K562 (cell line): ENCODE measurements around the gene ELOF1. TPM values are rescaled to one million over a fixed set of nuclear protein-coding genes. Genes with fewer than 3 reads are reported as not detected.
A peak's percentile ranks its signal among the peaks of the same experiment; 100 is the strongest.

Experiments
- ATAC-seq: fragments of 200-7000 bp; cut with Tn5 transposase; 3 replicates; pipeline ENCODE4 v1.9.1; 2020; ENCODE audit warnings: moderate library complexity
- BruUV-seq: library from RNA; stranded (reverse); fragments of 400-500 nt; replicated peaks from 2 replicates; lab custom pipeline; 2021; lab: Mats Ljungman, UMichigan
- CTCF ChIA-PET: fragments of 300-600 bp; formaldehyde crosslinking; extraction: SDS; loops from one replicate; lab custom pipeline; 2021; ENCODE audit warnings: low intra/inter-chr PET ratio; lab: Yijun Ruan, JAX
- POLR2A ChIA-PET: fragments of 300-600, 350-650 bp; sonication (Branson Sonifier 250); formaldehyde crosslinking; extraction: SDS; loops from one replicate; lab custom pipeline; 2021; ENCODE audit warnings: antibody characterized with exemption, inconsistent platforms; lab: Yijun Ruan, JAX
- DNase-seq, 4 experiments: peaks; one replicate each; pipeline versions ENCODE4 v3.0.0 to v3.0.0-alpha.2; 2011 to 2018; ENCODE audit warnings: low spot score in 3 of 4, mixed read lengths in 3 of 4; ENCODE audit errors: extremely low read depth in 1 of 4
- FAIRE-seq: peaks from 2 replicates; lab custom pipeline; 2011; peaks lifted over from hg19 to GRCh38; lab: Jason Lieb, UNC
- H2AFZ ChIP-seq: 2 replicates; pipeline ENCODE4 v1.6.0; 2011; ENCODE audit warnings: low read depth, low read length, control low read depth, inconsistent platforms
- H3K27ac ChIP-seq: fragments of 200-600 bp; 3 replicates; pipeline ENCODE4 v1.8.0; 2011; ENCODE audit warnings: low read depth, mild to moderate bottlenecking, control low read depth, inconsistent platforms, low read length, moderate library complexity, mixed read lengths; ENCODE audit errors: extremely low read depth
- H3K27me3 ChIP-seq, 2 experiments: fragments of 300-600 bp in 1 of 2; 2 replicates in 1 of 2; 3 replicates in 1 of 2; pipeline versions ENCODE4 v1.6.0 to v1.8.0; 2011; ENCODE audit warnings: inconsistent platforms in 2 of 2, low read length in 2 of 2, mild to moderate bottlenecking in 1 of 2, mixed read lengths in 1 of 2, moderate library complexity in 1 of 2; ENCODE audit not compliant: control insufficient read depth in 2 of 2, insufficient read depth in 2 of 2
- H3K36me3 ChIP-seq: fragments of 300-600 bp; 3 replicates; pipeline ENCODE4 v1.8.0; 2011; ENCODE audit warnings: mild to moderate bottlenecking, low read length, inconsistent platforms; ENCODE audit not compliant: control insufficient read depth, insufficient read depth
- H3K4me1 ChIP-seq, 2 experiments: fragments of 200-600 bp in 1 of 2; replicated peaks in 1 of 2; 2 replicates in 1 of 2; 3 replicates in 1 of 2; pipeline versions ENCODE4 v1.5.1 to v1.8.0; 2011; ENCODE audit warnings: inconsistent platforms in 2 of 2, low read length in 2 of 2, mild to moderate bottlenecking in 1 of 2, mixed read lengths in 1 of 2, moderate library complexity in 1 of 2; ENCODE audit not compliant: control insufficient read depth in 2 of 2, insufficient read depth in 2 of 2
- H3K4me2 ChIP-seq: 2 replicates; pipeline ENCODE4 v1.6.1; 2011; ENCODE audit warnings: low read length, control low read depth, inconsistent platforms, mixed read lengths; ENCODE audit not compliant: insufficient read depth
- H3K4me3 ChIP-seq: fragments of 200-600 bp; sonication (generic), shearing (Covaris generic); 2 replicates; pipeline ENCODE4 v1.5.1; 2016; ENCODE audit warnings: control low read depth, inconsistent platforms
- H3K79me2 ChIP-seq: fragments of 200-600 bp; 3 replicates; pipeline ENCODE4 v1.8.0; 2011; ENCODE audit warnings: low read length, inconsistent platforms; ENCODE audit not compliant: control insufficient read depth, insufficient read depth
- H3K9ac ChIP-seq, 2 experiments: 2 replicates each; pipeline versions ENCODE4 v1.6.0 to v1.6.1; 2011; ENCODE audit warnings: low read depth in 2 of 2, low read length in 2 of 2, control low read depth in 1 of 2, inconsistent platforms in 1 of 2, mild to moderate bottlenecking in 1 of 2, mixed read lengths in 1 of 2; ENCODE audit not compliant: insufficient read depth in 1 of 2
- H3K9me1 ChIP-seq: one replicate; pipeline ENCODE4 v1.6.0; 2011; ENCODE audit warnings: inconsistent platforms, mild to moderate bottlenecking, low read length, moderate library complexity; ENCODE audit not compliant: control insufficient read depth, insufficient read depth
- H3K9me3 ChIP-seq: replicated peaks from 2 replicates; pipeline ENCODE4 v1.5.1; 2011; ENCODE audit warnings: low read depth, low read length, inconsistent platforms; ENCODE audit not compliant: control insufficient read depth, insufficient read depth
- H4K20me1 ChIP-seq: replicated peaks from 2 replicates; pipeline ENCODE4 v1.6.1; 2011; ENCODE audit warnings: low read length, inconsistent platforms, mixed read lengths; ENCODE audit not compliant: control insufficient read depth, insufficient read depth
- ADNP ChIP-seq: fragments of 200-800 bp; sonication (Bioruptor generic); IDR thresholded peaks from 2 replicates; pipeline ENCODE4 v1.6.1; 2016; ENCODE audit warnings: missing genetic modification characterization, missing compliant biosample characterization
- BCOR ChIP-seq: fragments of 450-650 bp; IDR thresholded peaks from 2 replicates; pipeline ENCODE4 v1.6.1; 2016
- C11orf30 ChIP-seq: fragments of 450-650 bp; IDR thresholded peaks from 2 replicates; pipeline ENCODE4 v1.6.1; 2016; ENCODE audit warnings: low read depth, mild to moderate bottlenecking
- CEBPB ChIP-seq: fragments of 450-650 bp; IDR thresholded peaks from 2 replicates; pipeline ENCODE4 v1.6.1; 2016; ENCODE audit warnings: missing genetic modification characterization, missing compliant biosample characterization
- CEBPG ChIP-seq, 3 experiments: fragments of 200-800 bp in 1 of 3; sonication (Bioruptor generic) in 1 of 3; sonication (generic) in 1 of 3; formaldehyde crosslinking in 1 of 3; IDR thresholded peaks in 2 of 3; conservative IDR thresholded peaks in 1 of 3; 2 replicates each; pipeline versions ENCODE4 v1.6.1 to v1.8.0; 2016 to 2022; ENCODE audit warnings: missing compliant biosample characterization in 2 of 3, missing genetic modification characterization in 2 of 3, mild to moderate bottlenecking in 1 of 3, missing genetic modification reagents in 1 of 3
- CHD4 ChIP-seq: fragments of 200-600 bp; sonication (generic); IDR thresholded peaks from 3 replicates; pipeline ENCODE4 v1.6.1; 2012; ENCODE audit warnings: low read depth, mild to moderate bottlenecking, mixed read lengths, low read length, inconsistent platforms; ENCODE audit not compliant: insufficient read depth, insufficient replicate concordance, poor library complexity, severe bottlenecking
- ESRRA ChIP-seq: fragments of 450-650 bp; IDR thresholded peaks from 2 replicates; pipeline ENCODE4 v1.6.1; 2014; ENCODE audit warnings: low read depth, mild to moderate bottlenecking, moderate library complexity, borderline replicate concordance
- KAT7 ChIP-seq: sonication (generic); formaldehyde crosslinking; IDR thresholded peaks from 2 replicates; pipeline ENCODE4 v1.8.0; 2022; ENCODE audit warnings: missing genetic modification reagents, mild to moderate bottlenecking, borderline replicate concordance
- KDM1A ChIP-seq, 2 experiments: fragments of 450-650 bp; IDR thresholded peaks; 2 replicates each; pipeline ENCODE4 v1.6.1; 2016; ENCODE audit warnings: mild to moderate bottlenecking in 2 of 2
- NCOA2 ChIP-seq, 2 experiments: fragments of 450-650 bp; IDR thresholded peaks; 2 replicates each; pipeline ENCODE4 v1.6.1; 2018; ENCODE audit warnings: mild to moderate bottlenecking in 2 of 2, moderate library complexity in 1 of 2; ENCODE audit not compliant: partially characterized antibody in 2 of 2
- RBM25 ChIP-seq: fragments of 200-400 bp; formaldehyde crosslinking; IDR thresholded peaks from 2 replicates; pipeline ENCODE4 v1.6.1; 2018; ENCODE audit warnings: low read length, low read depth, moderate library complexity; ENCODE audit not compliant: severe bottlenecking
- RBM39 ChIP-seq: fragments of 200-400 bp; formaldehyde crosslinking; optimal IDR thresholded peaks from 2 replicates; pipeline ENCODE3; 2018; ENCODE audit warnings: low read depth, low read length
- ZBTB2 ChIP-seq: fragments of 450-650 bp; IDR thresholded peaks from 2 replicates; pipeline ENCODE4 v1.6.1; 2016; ENCODE audit warnings: antibody characterized with exemption
- ZFX ChIP-seq: sonication (generic); formaldehyde crosslinking; IDR thresholded peaks from 2 replicates; pipeline ENCODE4 v1.8.0; 2022; ENCODE audit warnings: mild to moderate bottlenecking, missing genetic modification reagents, moderate library complexity
- WGBS: fragments of 100-300 bp; shearing (Covaris generic); methylation state at CpG from one replicate; pipeline ENCODE4 v1.1.6; 2016; ENCODE audit warnings: low coverage, mixed read lengths; ENCODE audit not compliant: insufficient coverage; ENCODE audit errors: missing lambda C conversion rate; 5-methylcytosine and 5-hydroxymethylcytosine counted together
- in situ Hi-C: fragments of 300-500 bp; cut with MboI; formaldehyde crosslinking; loops from 4 replicates; pipeline ENCODE4 v1.15.0; 2018; ENCODE audit warnings: inconsistent platforms, mixed read lengths
- intact Hi-C: fragments of 100-400 bp; cut with micrococcal nuclease; formaldehyde crosslinking; loops from 2 replicates; pipeline ENCODE4 v1.14.2; 2022
- polyA plus RNA-seq, 8 experiments: library from polyadenylated mRNA; depleted of rRNA in 4 of 8; stranded (reverse) in 5 of 8; unstranded in 3 of 8; fragments of >200 nt; fragmentation: Nextera tagmentation in 2 of 8; fragmentation: Illumina TruSeq in 1 of 8; extraction: Ambion mirVana in 2 of 8; extraction: Trizol in 1 of 8; gene quantifications; 2 replicates each; pipeline versions ENCODE4 v1.2.1 to v1.2.3, GENCODE V29; 2011 to 2014; ENCODE audit warnings: inconsistent platforms in 1 of 8, missing spikeins in 1 of 8
- total RNA-seq, 7 experiments: library from RNA; depleted of rRNA in 6 of 7; stranded (reverse); fragments of >200 nt in 6 of 7; fragmentation: Illumina TruSeq in 2 of 7; extraction: Trizol in 2 of 7; gene quantifications; 2 replicates each; pipeline versions ENCODE4 v1.2.1 to v1.2.3, GENCODE V29; 2011 to 2021; ENCODE audit warnings: low replicate concordance in 1 of 7
- TF ChIP-seq, protein P1 (sequence below): fragments of 450-650 bp; formaldehyde crosslinking; IDR thresholded peaks from 2 replicates; pipeline ENCODE4 v1.4.0; 2020; ENCODE audit warnings: mild to moderate bottlenecking, mixed read lengths
- TF ChIP-seq, protein P2 (sequence below), 2 experiments: fragments of 450-650 bp in 1 of 2; sonication (generic) in 1 of 2; formaldehyde crosslinking in 1 of 2; IDR thresholded peaks in 1 of 2; conservative IDR thresholded peaks in 1 of 2; 2 replicates each; pipeline versions ENCODE4 v1.6.1 to v1.8.1; 2016 to 2023; ENCODE audit warnings: mild to moderate bottlenecking in 2 of 2, moderate library complexity in 2 of 2, inconsistent platforms in 1 of 2, missing genetic modification reagents in 1 of 2

The ELOF1 gene
- total and polyA plus RNA-seq, 9 of the 15 experiments (the other 6 are each of a cell fraction or from before 2014, with no cell fraction given), result 16.7 to 147 (median 74.2) TPM

DNA sequence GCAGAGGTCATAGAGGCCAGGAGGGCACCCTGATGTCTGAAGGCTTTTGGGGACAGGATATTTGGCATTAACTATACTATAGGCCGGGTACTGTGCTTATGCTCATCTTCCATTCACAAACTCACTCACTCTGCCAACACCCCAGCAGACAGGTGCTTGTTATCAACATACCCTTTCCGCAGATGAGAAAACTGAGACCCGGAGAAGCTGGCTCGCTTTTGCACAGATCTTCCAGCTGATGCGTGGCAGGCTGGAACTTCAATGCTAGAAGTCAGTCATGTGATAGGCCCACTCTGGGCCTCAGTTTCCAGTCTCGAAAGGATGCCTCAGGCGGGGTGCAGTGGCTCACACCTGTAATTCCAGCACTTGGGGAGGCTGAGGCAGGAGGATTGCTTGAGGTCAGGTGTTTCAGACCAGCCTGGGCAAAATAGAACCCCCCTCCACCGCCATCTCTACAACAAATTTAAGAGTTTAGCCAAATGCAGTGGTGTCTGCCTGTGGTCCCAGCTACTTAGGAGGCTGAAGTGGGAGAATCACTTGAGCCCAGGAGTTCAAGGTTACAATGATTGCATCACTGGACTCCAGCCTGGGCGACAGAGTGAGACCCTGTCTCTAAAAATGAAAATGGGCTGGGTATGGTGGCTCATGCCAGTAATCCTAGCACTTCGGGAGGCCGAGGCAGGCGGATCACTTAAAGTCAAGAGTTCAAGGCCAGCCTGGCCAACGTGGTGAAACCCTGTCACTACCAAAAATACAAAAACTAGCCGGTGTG is 10.9 kb downstream of the ELOF1 start:
- WGBS, result 62% methylated on average over 14 of the region's 14 CpGs
- H3K9me1 ChIP-seq, result peaks cover 3% of the 10 kb centered on the region
- no peaks in the 10 kb centered on the region for H3K79me2 ChIP-seq
- in situ Hi-C loops, result no loop called here
- CTCF ChIA-PET, result interaction anchor here (0.6 kb wide), 1 partner anchor 146 kb away, joined by 3 read pairs; no protein-coding TSS in a partner anchor
- H3K9ac ChIP-seq, result 0 out of 4 replicates have a peak overlapping the region, but pooled peaks of 1 of the 2 experiments have one; percentile 55
- no peak for FAIRE-seq
- H3K9me3 ChIP-seq, result no peaks in the 10 kb centered on the region
- no peak for DNase-seq
- H3K27me3 ChIP-seq, result no peaks in the 10 kb centered on the region
- no peak for ATAC-seq
- no peak overlapping the region for H3K27ac ChIP-seq
- H4K20me1 ChIP-seq, result no peaks in the 10 kb centered on the region
- peaks cover 0 to 24% of the 10 kb centered on the region in 2 experiments; a peak in 2 of 5 replicates for H3K4me1 ChIP-seq
- H2AFZ ChIP-seq, result no peak overlapping the region
- POLR2A ChIA-PET, result interaction anchor here (0.7 kb wide), 2 partner anchors 8 to 462 kb away, joined by 3 read pairs; no protein-coding TSS in a partner anchor
- H3K4me2 ChIP-seq, result no peak overlapping the region
- no peak overlapping the region for H3K4me3 ChIP-seq
- intact Hi-C loops, result no loop called here
- H3K36me3 ChIP-seq, result peaks cover 14% of the 10 kb centered on the region; the same call in 1 of the 3 replicates
- no TSS peak for BruUV-seq
- TF ChIP-seq ZBTB2 (no peak), BCOR (peak; percentile 47), ZFX (0 out of 2 replicates have a peak, but pooled peaks have one; percentile 13), CHD4 (peak; percentile 52), NCOA2 (IDR thresholded peaks at IDR 0.05; ENCODE audit: partially characterized antibody in 2 of 2) (no peak), KAT7 (CRISPR knock-in tag) (no peak), KDM1A (IDR thresholded peaks at IDR 0.05) (peak; percentile 9 to 32; a peak in 1 of 4 replicates), ADNP (tag) (peak; percentile 18; the same call in 1 of the 2 replicates), CEBPG (CRISPR knock-in tag; IDR thresholded peaks at IDR 0.05) (peak; percentile 47; the same call in 1 of the 2 replicates), CEBPG (tag; conservative IDR thresholded peaks at IDR 0.05 in 1 of 2, IDR thresholded peaks at IDR 0.05 in 1 of 2) (no peak), CEBPB (tag) (0 out of 2 replicates have a peak, but pooled peaks have one; percentile 19), RBM39 (no peak), RBM25 (peak; percentile 65), C11orf30 (no peak), ESRRA (peak; percentile 42; the same call in 1 of the 2 replicates)
- TF ChIP-seq, protein P1, sequence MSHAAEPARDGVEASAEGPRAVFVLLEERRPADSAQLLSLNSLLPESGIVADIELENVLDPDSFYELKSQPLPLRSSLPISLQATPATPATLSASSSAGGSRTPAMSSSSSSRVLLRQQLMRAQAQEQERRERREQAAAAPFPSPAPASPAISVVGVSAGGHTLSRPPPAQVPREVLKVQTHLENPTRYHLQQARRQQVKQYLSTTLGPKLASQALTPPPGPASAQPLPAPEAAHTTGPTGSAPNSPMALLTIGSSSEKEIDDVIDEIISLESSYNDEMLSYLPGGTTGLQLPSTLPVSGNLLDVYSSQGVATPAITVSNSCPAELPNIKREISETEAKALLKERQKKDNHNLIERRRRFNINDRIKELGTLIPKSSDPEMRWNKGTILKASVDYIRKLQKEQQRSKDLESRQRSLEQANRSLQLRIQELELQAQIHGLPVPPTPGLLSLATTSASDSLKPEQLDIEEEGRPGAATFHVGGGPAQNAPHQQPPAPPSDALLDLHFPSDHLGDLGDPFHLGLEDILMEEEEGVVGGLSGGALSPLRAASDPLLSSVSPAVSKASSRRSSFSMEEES (CRISPR knock-in tag), result peak; percentile 11; the same call in 1 of the 2 replicates
- TF ChIP-seq, protein P2, sequence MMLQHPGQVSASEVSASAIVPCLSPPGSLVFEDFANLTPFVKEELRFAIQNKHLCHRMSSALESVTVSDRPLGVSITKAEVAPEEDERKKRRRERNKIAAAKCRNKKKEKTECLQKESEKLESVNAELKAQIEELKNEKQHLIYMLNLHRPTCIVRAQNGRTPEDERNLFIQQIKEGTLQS (IDR thresholded peaks at IDR 0.05), result peak; percentile 64
- TF ChIP-seq, protein P2 (CRISPR knock-in tag; conservative IDR thresholded peaks at IDR 0.05), result no peak
